H1 (cell line): ENCODE results near the gene ACY1. TPM values are rescaled to one million over a fixed set of nuclear protein-coding genes. Genes with fewer than 3 reads are reported as not detected.

Source experiments
- CTCF ChIA-PET: fragments of 300-600 bp; sonication (Branson Sonifier 250); formaldehyde crosslinking; loops from one replicate; lab custom pipeline; 2021; ENCODE audit not compliant: partially characterized antibody; lab: Charles Lee
- POLR2A ChIA-PET: fragments of 300-600 bp; sonication (Branson Sonifier 250); formaldehyde crosslinking; loops from one replicate; lab custom pipeline; 2021; ENCODE audit warnings: inconsistent platforms; ENCODE audit not compliant: partially characterized antibody; lab: Charles Lee
- DNase-seq, 2 experiments: peaks; one replicate each; pipeline versions ENCODE4 v3.0.0 to v3.0.0-alpha.2; 2010 to 2022; ENCODE audit warnings: low spot score in 2 of 2, low read depth in 1 of 2, mixed read lengths in 1 of 2
- FAIRE-seq: peaks from 2 replicates; lab custom pipeline; 2011; peaks lifted over from hg19 to GRCh38; lab: Jason Lieb, UNC
- H2AFZ ChIP-seq: 2 replicates; pipeline ENCODE4 v1.8.1; 2012; ENCODE audit warnings: low read length, inconsistent platforms
- H2AK5ac ChIP-seq: 2 replicates; pipeline ENCODE4 v1.6.1; 2013; ENCODE audit warnings: low read depth, low read length
- H2BK120ac ChIP-seq: replicated peaks from 2 replicates; pipeline ENCODE3; 2013; ENCODE audit warnings: low read depth, low read length, inconsistent platforms
- H2BK12ac ChIP-seq: 2 replicates; pipeline ENCODE4 v1.6.1; 2013; ENCODE audit warnings: low read depth, low read length
- H2BK15ac ChIP-seq: 2 replicates; pipeline ENCODE4 v1.6.1; 2013; ENCODE audit warnings: low read length
- H2BK20ac ChIP-seq: 2 replicates; pipeline ENCODE4 v1.6.1; 2013; ENCODE audit warnings: low read length
- H2BK5ac ChIP-seq: 2 replicates; pipeline ENCODE4 v1.6.1; 2013; ENCODE audit warnings: low read depth, low read length
- H3K14ac ChIP-seq: 2 replicates; pipeline ENCODE4 v1.6.1; 2013; ENCODE audit warnings: inconsistent platforms; ENCODE audit not compliant: insufficient read length
- H3K18ac ChIP-seq: 2 replicates; pipeline ENCODE4 v1.6.1; 2013; ENCODE audit warnings: low read length; ENCODE audit errors: extremely low read depth
- H3K23ac ChIP-seq: 2 replicates; pipeline ENCODE4 v1.6.1; 2013; ENCODE audit warnings: inconsistent platforms; ENCODE audit not compliant: insufficient read length
- H3K23me2 ChIP-seq: 2 replicates; pipeline ENCODE4 v1.6.1; 2013; ENCODE audit warnings: low read depth, low read length
- H3K27ac ChIP-seq: 2 replicates; pipeline ENCODE4 v1.6.1; 2011; ENCODE audit warnings: low read depth, low read length, inconsistent platforms
- H3K27me3 ChIP-seq, 4 experiments: replicated peaks in 1 of 4; 1 replicate in 1 of 4; 2 replicates in 3 of 4; pipeline versions ENCODE4 v1.6.1 to v1.8.1; 2011 to 2013; ENCODE audit warnings: low read length in 3 of 4, mild to moderate bottlenecking in 3 of 4, inconsistent platforms in 2 of 4, mixed read lengths in 2 of 4, moderate library complexity in 1 of 4; ENCODE audit not compliant: control insufficient read depth in 3 of 4, insufficient read depth in 3 of 4; ENCODE audit errors: extremely low read depth in 1 of 4
- H3K36me3 ChIP-seq, 4 experiments: 2 replicates each; pipeline versions ENCODE4 v1.6.1 to v1.8.1; 2011 to 2013; ENCODE audit warnings: mild to moderate bottlenecking in 4 of 4, low read length in 3 of 4, moderate library complexity in 2 of 4, control low read depth in 1 of 4, inconsistent platforms in 1 of 4; ENCODE audit not compliant: insufficient read depth in 4 of 4, control insufficient read depth in 2 of 4
- H3K4ac ChIP-seq: replicated peaks from 2 replicates; pipeline ENCODE3; 2013; ENCODE audit warnings: low read length, low read depth, mixed read lengths, inconsistent platforms; ENCODE audit not compliant: insufficient read length
- H3K4me1 ChIP-seq, 4 experiments: replicated peaks in 1 of 4; 1 replicate in 1 of 4; 2 replicates in 3 of 4; pipeline versions ENCODE4 v1.6.1 to v1.8.1; 2011 to 2013; ENCODE audit warnings: low read length in 3 of 4, inconsistent platforms in 2 of 4, mixed read lengths in 1 of 4; ENCODE audit not compliant: insufficient read depth in 4 of 4, control insufficient read depth in 3 of 4
- H3K4me2 ChIP-seq, 2 experiments: 2 replicates each; pipeline versions ENCODE4 v1.6.1 to v1.8.1; 2011 to 2013; ENCODE audit warnings: low read depth in 2 of 2, low read length in 2 of 2, control low read depth in 1 of 2, inconsistent platforms in 1 of 2, mild to moderate bottlenecking in 1 of 2; ENCODE audit not compliant: insufficient read depth in 1 of 2
- H3K4me3 ChIP-seq, 4 experiments: fragments of 200-600, 300-600 bp in 1 of 4; sonication (generic), shearing (Covaris generic), sonication (Bioruptor Twin) in 1 of 4; 2 replicates each; pipeline versions ENCODE4 v1.5.1 to v1.8.1; 2011 to 2016; ENCODE audit warnings: low read length in 4 of 4, low read depth in 3 of 4, control low read depth in 2 of 4, inconsistent platforms in 2 of 4, mild to moderate bottlenecking in 2 of 4, mixed read lengths in 1 of 4, moderate library complexity in 1 of 4; ENCODE audit not compliant: insufficient read depth in 2 of 4; ENCODE audit errors: extremely low read depth in 1 of 4
- H3K56ac ChIP-seq: replicated peaks from 2 replicates; pipeline ENCODE3; 2013; ENCODE audit warnings: low read depth, mild to moderate bottlenecking, mixed read lengths, low read length, inconsistent platforms; ENCODE audit not compliant: insufficient read length
- H3K79me1 ChIP-seq: 2 replicates; pipeline ENCODE4 v1.6.1; 2013; ENCODE audit warnings: low read depth, low read length, control low read depth
- H3K79me2 ChIP-seq, 2 experiments: 2 replicates each; pipeline versions ENCODE4 v1.6.1 to v1.8.1; 2012 to 2013; ENCODE audit warnings: low read length in 2 of 2, mild to moderate bottlenecking in 2 of 2, inconsistent platforms in 1 of 2; ENCODE audit not compliant: insufficient read depth in 2 of 2, control insufficient read depth in 1 of 2
- H3K9ac ChIP-seq, 4 experiments: replicated peaks in 1 of 4; 1 replicate in 1 of 4; 2 replicates in 3 of 4; pipeline versions ENCODE4 v1.6.1 to v1.8.1; 2011 to 2013; ENCODE audit warnings: low read depth in 3 of 4, low read length in 3 of 4, control low read depth in 2 of 4, mild to moderate bottlenecking in 2 of 4, moderate library complexity in 2 of 4, inconsistent platforms in 1 of 4; ENCODE audit errors: extremely low read depth in 1 of 4
- H3K9me3 ChIP-seq, 2 experiments: 2 replicates each; pipeline versions ENCODE4 v1.6.1 to v1.8.1; 2012 to 2013; ENCODE audit warnings: mild to moderate bottlenecking in 2 of 2, moderate library complexity in 2 of 2, control low read depth in 1 of 2, inconsistent platforms in 1 of 2, low read depth in 1 of 2, low read length in 1 of 2, mixed read lengths in 1 of 2; ENCODE audit not compliant: insufficient read depth in 2 of 2
- H4K20me1 ChIP-seq, 2 experiments: replicated peaks in 1 of 2; 2 replicates each; pipeline versions ENCODE3 to v1.8.1; 2011 to 2013; ENCODE audit warnings: inconsistent platforms in 2 of 2, low read length in 2 of 2, mild to moderate bottlenecking in 1 of 2; ENCODE audit not compliant: insufficient read depth in 2 of 2, control insufficient read depth in 1 of 2
- H4K5ac ChIP-seq: 2 replicates; pipeline ENCODE4 v1.6.1; 2013; ENCODE audit warnings: low read length, low read depth, mixed read lengths, inconsistent platforms; ENCODE audit not compliant: insufficient read length
- H4K8ac ChIP-seq: 2 replicates; pipeline ENCODE4 v1.8.0; 2013; ENCODE audit warnings: mild to moderate bottlenecking, moderate library complexity, low read length, inconsistent platforms; ENCODE audit not compliant: insufficient read depth; ENCODE audit errors: extremely low read depth
- H4K91ac ChIP-seq: replicated peaks from 2 replicates; pipeline ENCODE3; 2013; ENCODE audit warnings: low read length, mixed read lengths, inconsistent platforms; ENCODE audit not compliant: insufficient read length
- CBX5 ChIP-seq: fragments of 300-800, 300-1000 bp; sonication (generic); IDR thresholded peaks from 2 replicates; pipeline ENCODE4 v1.7.1; 2016; ENCODE audit warnings: antibody characterized with exemption, low read length, low read depth
- CEBPB ChIP-seq: IDR thresholded peaks from 2 replicates; pipeline ENCODE4 v1.6.1; 2012; ENCODE audit warnings: low read depth, low read length
- CHD1 ChIP-seq: IDR thresholded peaks from 2 replicates; pipeline ENCODE4 v1.6.1; 2012; ENCODE audit warnings: low read depth, low read length, improper control_type of control experiment
- PHF8 ChIP-seq: fragments of 200-600 bp; sonication (generic); conservative IDR thresholded peaks from 2 replicates; pipeline ENCODE4 v1.7.1; 2012; ENCODE audit warnings: low read depth, mild to moderate bottlenecking, inconsistent platforms, low read length, moderate library complexity
- POU5F1 ChIP-seq: IDR thresholded peaks from 2 replicates; pipeline ENCODE4 v1.6.1; 2011; ENCODE audit warnings: low read depth, mild to moderate bottlenecking, low read length, moderate library complexity
- RFX5 ChIP-seq: IDR thresholded peaks from 2 replicates; pipeline ENCODE4 v1.6.1; 2011; ENCODE audit warnings: low read depth, low read length, improper control_type of control experiment, borderline replicate concordance
- SRF ChIP-seq: IDR thresholded peaks from 2 replicates; pipeline ENCODE4 v1.6.1; 2011; ENCODE audit warnings: mild to moderate bottlenecking, low read depth, low read length, moderate library complexity
- SUZ12 ChIP-seq: fragments of 200-600 bp; sonication (generic); IDR thresholded peaks from 2 replicates; pipeline ENCODE4 v1.6.1; 2012; ENCODE audit warnings: mild to moderate bottlenecking, inconsistent platforms, low read length, moderate library complexity, mixed read lengths
- USF2 ChIP-seq: IDR thresholded peaks from 2 replicates; pipeline ENCODE4 v1.6.1; 2011; ENCODE audit warnings: low read length, improper control_type of control experiment
- WGBS, 2 experiments: shearing (Covaris generic) in 1 of 2; methylation state at CpG; one replicate each; pipeline versions ENCODE4 v1.1.6 to v1.1.7; 2013 to 2015; ENCODE audit warnings: low lambda C conversion rate in 2 of 2, mixed read lengths in 2 of 2, inconsistent platforms in 1 of 2, low coverage in 1 of 2, missing lambda C conversion rate in 1 of 2; ENCODE audit not compliant: insufficient replicate concordance in 2 of 2, insufficient coverage in 1 of 2, insufficient read length in 1 of 2; ENCODE audit errors: extremely low coverage in 1 of 2, missing lambda C conversion rate in 1 of 2; 5-methylcytosine and 5-hydroxymethylcytosine counted together
- polyA plus RNA-seq, 7 experiments: library from polyadenylated mRNA; depleted of rRNA in 3 of 7; stranded (reverse) in 5 of 7; unstranded in 2 of 7; fragments of >200 nt in 5 of 7; fragments of 200-250 nt in 2 of 7; gene quantifications; 1 replicate in 5 of 7; 2 replicates in 1 of 7; 4 replicates in 1 of 7; pipeline versions ENCODE4 v1.2.1 to v1.2.3, GENCODE V29; 2011 to 2013; ENCODE audit warnings: missing spikeins in 2 of 7, mixed read lengths in 2 of 7
- total RNA-seq: library from RNA; stranded (reverse); fragmentation: NEBNext Ultra II Directional; extraction: Animal tissue kit (Norgen Biotek cat#: 25700); gene quantifications from 2 replicates; pipeline ENCODE4 v1.2.1, GENCODE V29; 2021

Gene ACY1
- total and polyA plus RNA-seq, 2 of the 8 experiments (the other 6 are each of a cell fraction or from before 2014, with no cell fraction given), result 48.3 to 113 TPM

GRCh38 chr3:52026041-52026440, 42.7 kb downstream of the ACY1 start:
- Histone ChIP-seq H3K79me2 (no peaks in the 10 kb centered on the region), H3K18ac (no peak overlapping the region), H3K9ac (no peak overlapping the region), H3K9me3 (no peaks in the 10 kb centered on the region), H2BK20ac (no peak overlapping the region), H3K23me2 (no peaks in the 10 kb centered on the region), H3K4me2 (no peak overlapping the region), H4K5ac (no peak overlapping the region), H4K20me1 (no peaks in the 10 kb centered on the region), H3K23ac (no peak overlapping the region), H3K56ac (no peak overlapping the region), H2BK120ac (no peak overlapping the region), H3K4ac (no peak overlapping the region), H3K79me1 (no peaks in the 10 kb centered on the region), H3K36me3 (no peaks in the 10 kb centered on the region), H3K14ac (no peak overlapping the region), H4K8ac (no peak overlapping the region), H2BK12ac (no peak overlapping the region), H2BK15ac (no peak overlapping the region), H2AK5ac (no peak overlapping the region), H3K27me3 (no peaks in the 10 kb centered on the region), H3K4me1 (peaks cover 0 to 5% (median 2%) of the 10 kb centered on the region in 4 experiments; a peak in 3 of 7 replicates), H2AFZ (no peak overlapping the region), H3K4me3 (no peak overlapping the region), H4K91ac (no peak overlapping the region), H2BK5ac (no peak overlapping the region), H3K27ac (no peak overlapping the region)
- TF ChIP-seq SRF (no peak), CHD1 (no peak), USF2 (no peak), CBX5 (no peak), CEBPB (no peak), PHF8 (no peak), RFX5 (no peak), SUZ12 (no peak), POU5F1 (no peak)
- CTCF ChIA-PET, result interaction anchor here (1.5 to 9.4 kb wide), 3 partner anchors 11 to 22 kb away, joined by 7 to 124 read pairs (median 8); no protein-coding TSS in a partner anchor
- FAIRE-seq, result no peak
- POLR2A ChIA-PET, result interaction anchor here (1.5 kb wide), 1 partner anchor 11 kb away, joined by 3 read pairs; no protein-coding TSS in a partner anchor
- DNase-seq, result no peak
- 72% methylated on average over 4 of the region's 4 CpGs; no CpG with 5 or more reads in 1 of the 2 experiments for WGBS, 2 experiments
